HEK293T (cell line): ENCODE measurements around the gene ARHGEF1.

Experiments used
- CTCF ChIA-PET: fragments of 350-600 bp; formaldehyde crosslinking; extraction: SDS; loops from one replicate; lab custom pipeline; 2021; ENCODE audit warnings: antibody characterized with exemption, inconsistent platforms; lab: Yijun Ruan, JAX
- POLR2A ChIA-PET: fragments of 350-600 bp; formaldehyde crosslinking; extraction: SDS; loops from one replicate; lab custom pipeline; 2020; ENCODE audit warnings: antibody characterized with exemption, inconsistent platforms; lab: Yijun Ruan, JAX
- DNase-seq: peaks from one replicate; pipeline ENCODE4 v3.0.0; 2012; ENCODE audit warnings: mixed read lengths; ENCODE audit errors: extremely low spot score
- ARNT ChIP-seq: fragments of 450-650 bp; IDR thresholded peaks from 2 replicates; pipeline ENCODE4 v1.6.1; 2017; ENCODE audit warnings: mild to moderate bottlenecking
- BHLHE40 ChIP-seq: fragments of 450-650 bp; IDR thresholded peaks from 2 replicates; pipeline ENCODE4 v1.6.1; 2016; ENCODE audit warnings: mild to moderate bottlenecking, moderate library complexity, borderline replicate concordance
- CTBP1 ChIP-seq: fragments of 450-650 bp; IDR thresholded peaks from 2 replicates; pipeline ENCODE4 v1.6.1; 2016; ENCODE audit warnings: borderline replicate concordance
- ELF4 ChIP-seq: fragments of 450-650 bp; IDR thresholded peaks from 2 replicates; pipeline ENCODE4 v1.6.1; 2017; ENCODE audit warnings: antibody characterized with exemption
- FOXA1 ChIP-seq: fragments of 450-650 bp; IDR thresholded peaks from 2 replicates; pipeline ENCODE4 v1.6.1; 2016; ENCODE audit warnings: mild to moderate bottlenecking
- FOXK2 ChIP-seq: fragments of 450-650 bp; IDR thresholded peaks from 2 replicates; pipeline ENCODE4 v1.6.1; 2016; ENCODE audit warnings: mild to moderate bottlenecking
- FOXM1 ChIP-seq: fragments of 450-650 bp; IDR thresholded peaks from 2 replicates; pipeline ENCODE4 v1.6.1; 2017; ENCODE audit warnings: mild to moderate bottlenecking, borderline replicate concordance
- HDGF ChIP-seq: fragments of 450-650 bp; IDR thresholded peaks from 2 replicates; pipeline ENCODE4 v1.6.1; 2017; ENCODE audit warnings: antibody characterized with exemption, borderline replicate concordance
- L3MBTL2 ChIP-seq: fragments of 450-650 bp; conservative IDR thresholded peaks from 2 replicates; pipeline ENCODE4 v1.6.1; 2016; ENCODE audit warnings: mild to moderate bottlenecking
- LEF1 ChIP-seq: fragments of 450-650 bp; IDR thresholded peaks from 2 replicates; pipeline ENCODE4 v1.6.1; 2017; ENCODE audit warnings: mild to moderate bottlenecking, borderline replicate concordance
- NFRKB ChIP-seq: fragments of 450-650 bp; IDR thresholded peaks from 2 replicates; pipeline ENCODE4 v1.6.1; 2016; ENCODE audit warnings: mild to moderate bottlenecking, moderate library complexity
- PKNOX1 ChIP-seq: fragments of 450-650 bp; IDR thresholded peaks from 2 replicates; pipeline ENCODE4 v1.6.1; 2016
- SP1 ChIP-seq: fragments of 450-650 bp; IDR thresholded peaks from 2 replicates; pipeline ENCODE4 v1.6.1; 2017
- SUZ12 ChIP-seq: fragments of 450-650 bp; IDR thresholded peaks from 2 replicates; pipeline ENCODE4 v1.6.1; 2016; ENCODE audit warnings: mild to moderate bottlenecking
- TARDBP ChIP-seq: fragments of 450-650 bp; IDR thresholded peaks from 2 replicates; pipeline ENCODE4 v1.6.1; 2016
- ZNF384 ChIP-seq: fragments of 450-650 bp; IDR thresholded peaks from 2 replicates; pipeline ENCODE4 v1.6.1; 2016

Gene ARHGEF1

GRCh38 chr19:41928221-41928683 lies 45.3 kb downstream of the ARHGEF1 start, which contains the start of gene ERFL:
TSS of gene ERFL (minus strand) at chr19:41928449. CDS start at chr19:41912919, 15,530 bp downstream.
- ChIA-PET CTCF (no interaction called here), POLR2A (interaction anchor here (0.6 to 1.1 kb wide), 2 partner anchors 30 to 45 kb away, joined by 3 read pairs; no protein-coding TSS in a partner anchor)
- no peak for DNase-seq
- TF ChIP-seq FOXA1, result no peak
- TF ChIP-seq SP1, result no peak

- no peak for DNase-seq
- ChIA-PET CTCF (no interaction called here), POLR2A (interaction anchor here (2.3 to 2.8 kb wide), 2 partner anchors 45 to 69 kb away, joined by 8 to 11 read pairs; partner anchors contain the start of gene RPS19)
- TF ChIP-seq TARDBP (no peak), ARNT (no peak), SUZ12 (no peak), FOXA1 (no peak), BHLHE40 (no peak), LEF1 (no peak), ZNF384 (no peak), HDGF (no peak), ELF4 (no peak), CTBP1 (no peak), PKNOX1 (no peak), FOXK2 (no peak), FOXM1 (no peak), SP1 (no peak), NFRKB (no peak), L3MBTL2 (no peak)
Observed at GRCh38 chr19:41928754-41929535, 46.0 kb downstream of the ARHGEF1 start.

- POLR2A ChIA-PET, result interaction anchor here (2.3 to 2.8 kb wide), 2 partner anchors 46 to 70 kb away, joined by 8 to 11 read pairs; partner anchors contain the start of gene RPS19
- CTCF ChIA-PET, result no interaction called here
- TF ChIP-seq FOXA1 (no peak), CTBP1 (no peak), TARDBP (no peak), FOXM1 (no peak), ELF4 (no peak), ARNT (no peak), SUZ12 (no peak), SP1 (no peak)
- DNase-seq, result no peak
Observed at GRCh38 chr19:41929536-41930071, 46.6 kb downstream of the ARHGEF1 start.

- ChIA-PET POLR2A (interaction anchor here (2.3 to 2.8 kb wide), 2 partner anchors 46 to 70 kb away, joined by 8 to 11 read pairs; partner anchors contain the start of gene RPS19), CTCF (no interaction called here)
- TF ChIP-seq ZNF384, result no peak
- TF ChIP-seq PKNOX1, result no peak
- TF ChIP-seq NFRKB, result no peak
- no peak for TF ChIP-seq SUZ12
- TF ChIP-seq LEF1, result no peak
- no peak for TF ChIP-seq ELF4
- TF ChIP-seq FOXK2, result no peak
- TF ChIP-seq TARDBP, result no peak
- no peak for TF ChIP-seq SP1
- TF ChIP-seq FOXA1, result no peak
- no peak for TF ChIP-seq ARNT
- no peak for TF ChIP-seq BHLHE40
- no peak for TF ChIP-seq FOXM1
- no peak for TF ChIP-seq HDGF
- no peak for DNase-seq
Observed at GRCh38 chr19:41930322-41930722, 47.3 kb downstream of the ARHGEF1 start.

GRCh38 chr19:41930926-41931592 lies 48.1 kb downstream of the ARHGEF1 start:
- TF ChIP-seq TARDBP, result no peak
- no peak for TF ChIP-seq BHLHE40
- TF ChIP-seq ZNF384, result no peak
- TF ChIP-seq HDGF, result no peak
- TF ChIP-seq ELF4, result no peak
- no peak for TF ChIP-seq ARNT
- POLR2A ChIA-PET, result interaction anchor here (2.3 to 2.8 kb wide), 2 partner anchors 47 to 71 kb away, joined by 8 to 11 read pairs; partner anchors contain the start of gene RPS19
- CTCF ChIA-PET, result interaction anchor here (0.6 kb wide), 1 partner anchor 12 kb away, joined by 4 read pairs; no protein-coding TSS in a partner anchor
- DNase-seq, result peak; percentile 50

GRCh38 chr19:41932259-41932719 lies 49.3 kb downstream of the ARHGEF1 start:
- POLR2A ChIA-PET, result no interaction called here
- DNase-seq, result no peak
- no peak for TF ChIP-seq ZNF384
- TF ChIP-seq LEF1, result no peak
- TF ChIP-seq CTBP1, result no peak
- no peak for TF ChIP-seq SP1
- no peak for TF ChIP-seq TARDBP
- TF ChIP-seq ELF4, result no peak
- TF ChIP-seq FOXA1, result no peak
- no peak for TF ChIP-seq HDGF
- TF ChIP-seq BHLHE40, result no peak
- TF ChIP-seq SUZ12, result no peak
- no peak for TF ChIP-seq L3MBTL2
- no peak for TF ChIP-seq FOXM1
- no peak for TF ChIP-seq NFRKB
- no peak for TF ChIP-seq FOXK2
- TF ChIP-seq PKNOX1, result no peak
- CTCF ChIA-PET, result no interaction called here
